Measurements from ENCODE around the gene GALNT18. TPM values are rescaled to one million over a fixed set of nuclear protein-coding genes. Genes with fewer than 3 reads are reported as not detected.

GALNT18 gene
- total RNA-seq, 1 experiment from 2014 or later = 1.7 TPM

GRCh38 chr11:11565636-11566035 is 56.2 kb downstream of the GALNT18 start:
- Histone ChIP-seq H3K4me2 (ENCODE audit: insufficient read depth, insufficient read length, low read length) (no peak overlapping the region), H2AK5ac (ENCODE audit: insufficient read length, low read length) (no peak overlapping the region), H4K91ac (ENCODE audit: insufficient read length, low read depth, low read length) (no peak overlapping the region), H3K4ac (ENCODE audit: low read depth, low read length) (no peak overlapping the region), H4K20me1 (ENCODE audit: control insufficient read depth, insufficient read depth, insufficient read length) (no peaks in the 10 kb centered on the region), H3K23me2 (ENCODE audit: insufficient read length, low read depth, low read length, poor library complexity, severe bottlenecking) (no peaks in the 10 kb centered on the region), H3K79me2 (ENCODE audit: insufficient read depth, low read length) (no peaks in the 10 kb centered on the region), H2BK15ac (ENCODE audit: low read depth, low read length) (no peak overlapping the region), H4K5ac (ENCODE audit: insufficient read length, low read depth, low read length) (no peak overlapping the region), H3K9ac (ENCODE audit: extremely low read depth, insufficient read length, low read length) (no peak overlapping the region), H2BK20ac (ENCODE audit: low read depth, low read length, poor library complexity, severe bottlenecking) (no peak overlapping the region), H4K8ac (replicated peaks; ENCODE audit: insufficient read length, low read depth, low read length) (no peak overlapping the region), H3T11ph (ENCODE audit: low read length) (no peak overlapping the region), H3K14ac (ENCODE audit: insufficient read depth, low read length) (no peak overlapping the region), H3K27ac (ENCODE audit: insufficient read length, low read depth, low read length) (no peak overlapping the region), H2BK12ac (ENCODE audit: insufficient read length, low read depth, low read length) (no peak overlapping the region), H3K27me3 (ENCODE audit: insufficient read depth, low read length) (no peaks in the 10 kb centered on the region), H3K4me1 (ENCODE audit: insufficient read depth, low read length) (no peaks in the 10 kb centered on the region), H3K79me1 (ENCODE audit: insufficient read depth, low read depth, low read length, poor library complexity, severe bottlenecking) (no peaks in the 10 kb centered on the region), H3K18ac (ENCODE audit: insufficient read length, low read depth, low read length) (no peak overlapping the region), H2BK120ac (ENCODE audit: low read depth, low read length, poor library complexity, severe bottlenecking) (no peak overlapping the region), H2BK5ac (ENCODE audit: insufficient read length, low read length) (no peak overlapping the region), H3K56ac (ENCODE audit: insufficient read length, low read depth, low read length) (no peak overlapping the region), H2AFZ (ENCODE audit: low read length) (no peak overlapping the region), H3K23ac (ENCODE audit: insufficient read length, low read depth, low read length) (no peak overlapping the region), H3K9me3 (ENCODE audit: control insufficient read depth, low read depth, low read length) (no peaks in the 10 kb centered on the region)
- no CpG with 5 or more reads among the region's 2 CpGs for WGBS (ENCODE audit: extremely low coverage, insufficient read length, low lambda C conversion rate)
- peaks cover 6% of the 10 kb centered on the region for H3K27me3 Mint-ChIP-seq (ENCODE audit: low read depth)
- no peak for DNase-seq
- no peak overlapping the region for H3K27ac Mint-ChIP-seq
- H3K4me1 Mint-ChIP-seq = peaks cover 0 to 6% of the 10 kb centered on the region in 2 experiments; a peak in 1 of 4 replicates
- H3K9me3 Mint-ChIP-seq = no peaks in the 10 kb centered on the region
- no peak overlapping the region for H3K4me3 Mint-ChIP-seq
- no peak for TF ChIP-seq CTCF (conservative IDR thresholded peaks at IDR 0.05)
- H3K36me3 Mint-ChIP-seq (ENCODE audit: insufficient read depth in 1 of 3, low read depth in 3 of 3) = no peaks in the 10 kb centered on the region
